ENCODE measurements around the gene AUH.

DNA sequence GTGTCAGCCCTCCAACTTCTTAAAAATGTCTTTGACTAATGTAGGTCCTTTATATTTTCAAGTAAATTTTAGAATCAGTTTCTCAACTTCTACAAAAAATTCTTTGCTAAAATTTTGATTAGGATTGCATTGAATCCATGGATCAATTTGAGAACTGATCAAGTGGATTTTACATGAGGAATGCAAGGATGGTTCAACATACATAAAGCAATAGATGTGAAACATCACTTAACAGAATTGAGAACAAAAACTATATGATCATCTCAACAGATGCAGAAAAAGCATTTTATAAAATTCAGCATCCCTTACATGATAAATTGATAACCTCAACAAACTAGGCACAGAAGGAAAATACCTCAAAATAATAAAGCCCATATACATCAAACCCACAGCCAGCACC lies 190.8 kb downstream of the AUH start:
- TF ChIP-seq HDGF (IDR thresholded peaks at IDR 0.05; ENCODE audit: borderline replicate concordance) (no peak), ARNT (IDR thresholded peaks at IDR 0.05) (no peak), SP1 (IDR thresholded peaks at IDR 0.05) (no peak), TARDBP (IDR thresholded peaks at IDR 0.05) (no peak), BHLHE40 (IDR thresholded peaks at IDR 0.05; ENCODE audit: borderline replicate concordance) (no peak), FOXA1 (IDR thresholded peaks at IDR 0.05) (no peak), FOXM1 (IDR thresholded peaks at IDR 0.05; ENCODE audit: borderline replicate concordance) (no peak), ELF4 (IDR thresholded peaks at IDR 0.05) (no peak), FOXK2 (IDR thresholded peaks at IDR 0.05) (no peak), SUZ12 (IDR thresholded peaks at IDR 0.05) (no peak), ZNF384 (IDR thresholded peaks at IDR 0.05) (no peak)

Data from HEK293T (cell line).